Stimulated activated naive B cell treated with anti-CD40 and anti-IgM and Interleukin-4, amounts not matched to agents 10 μg/mL and 1 μg/mL and 100 μg/mL, for 72 hours (primary cell): ENCODE results near the gene IL7R.

Experiments
- ATAC-seq, 2 donors: fragments of 150-1000 bp; cut with Tn5 transposase; replicated peaks; 2 replicates each; pipeline ENCODE4 v1.10.0; 2021; ENCODE audit warnings: moderate library complexity in 1 of 2
- DNase-seq: peaks from one replicate; pipeline ENCODE4 v3.0.0; 2021
- H3K27ac Mint-ChIP-seq: one replicate; pipeline ENCODE4 v1.8.0; 2022; ENCODE audit warnings: mild to moderate bottlenecking, mixed read lengths
- H3K27me3 Mint-ChIP-seq, 2 donors: one replicate each; pipeline ENCODE4 v1.8.0; 2022; ENCODE audit warnings: mixed read lengths in 2 of 2
- H3K36me3 Mint-ChIP-seq, 2 donors: one replicate each; pipeline ENCODE4 v1.8.0; 2022; ENCODE audit warnings: mixed read lengths in 2 of 2, mild to moderate bottlenecking in 1 of 2
- H3K4me1 Mint-ChIP-seq, 2 donors: one replicate each; pipeline ENCODE4 v1.8.0; 2022; ENCODE audit warnings: mixed read lengths in 2 of 2, mild to moderate bottlenecking in 1 of 2
- H3K4me3 Mint-ChIP-seq, 2 donors: one replicate each; pipeline ENCODE4 v1.8.0; 2022; ENCODE audit warnings: mild to moderate bottlenecking in 2 of 2, mixed read lengths in 2 of 2, moderate library complexity in 1 of 2
- H3K9me3 Mint-ChIP-seq, 2 donors: one replicate each; pipeline ENCODE4 v1.8.0; 2022; ENCODE audit warnings: mixed read lengths in 2 of 2, mild to moderate bottlenecking in 1 of 2

The IL7R gene

GRCh38 chr5:35924122-35924949 lies 67.6 kb downstream of the IL7R start:
- Mint-ChIP-seq H3K4me1 (peaks cover 21 to 58% of the 10 kb centered on the region in 2 donors), H3K9me3 (peaks cover 6 to 8% of the 10 kb centered on the region in 2 donors), H3K27me3 (peaks cover 25 to 27% of the 10 kb centered on the region in 2 donors), H3K36me3 (peaks cover 4 to 8% of the 10 kb centered on the region in 2 donors), H3K27ac (no peak overlapping the region), H3K4me3 (peak overlapping the region in 1 of 2 donors; percentile 61)
- peak in 1 of 2 donors; percentile 3 for ATAC-seq
- no peak for DNase-seq

GRCh38 chr5:35924950-35925722 lies 68.4 kb downstream of the IL7R start:
- Mint-ChIP-seq H3K4me1 (peaks cover 20 to 55% of the 10 kb centered on the region in 2 donors), H3K27ac (peak overlapping the region; percentile 9), H3K4me3 (peak overlapping the region; percentile 61 to 72), H3K36me3 (peaks cover 0 to 3% of the 10 kb centered on the region in 2 donors), H3K9me3 (peaks cover 1 to 3% of the 10 kb centered on the region in 2 donors), H3K27me3 (peaks cover 25 to 27% of the 10 kb centered on the region in 2 donors)
- peak; percentile 84 to 87 for ATAC-seq
- DNase-seq = peak; percentile 65

- peak; percentile 68 to 73 for ATAC-seq
- Mint-ChIP-seq H3K27ac (no peak overlapping the region), H3K27me3 (peaks cover 25 to 27% of the 10 kb centered on the region in 2 donors), H3K4me1 (peaks cover 17 to 46% of the 10 kb centered on the region in 2 donors), H3K9me3 (no peaks in the 10 kb centered on the region), H3K4me3 (peak overlapping the region in 1 of 2 donors; percentile 33), H3K36me3 (no peaks in the 10 kb centered on the region)
- peak; percentile 33 for DNase-seq
Measured at GRCh38 chr5:35926389-35927051, 69.8 kb downstream of the IL7R start.
